GM12878 (cell line): ENCODE measurements around the gene CPLX1. TPM values are rescaled to one million over a fixed set of nuclear protein-coding genes. Genes with fewer than 3 reads are reported as not detected.

Experiments
- ATAC-seq: fragments of 200-7000 bp; cut with Tn5 transposase; 3 replicates; pipeline ENCODE4 v1.9.1; 2020; ENCODE audit warnings: mild to moderate bottlenecking, moderate library complexity
- BruUV-seq: library from RNA; stranded (reverse); fragments of 400-500 nt; replicated peaks from 2 replicates; lab custom pipeline; 2021; lab: Mats Ljungman, UMichigan
- CTCF ChIA-PET: fragments of 300-600 bp; sonication (Branson Sonifier 250); formaldehyde crosslinking; extraction: SDS; loops from one replicate; lab custom pipeline; 2021; ENCODE audit warnings: inconsistent platforms; lab: Yijun Ruan, JAX
- POLR2A ChIA-PET: fragments of 350-600 bp; formaldehyde crosslinking; extraction: SDS; loops from one replicate; lab custom pipeline; 2021; ENCODE audit warnings: inconsistent platforms; lab: Charles Lee
- RAD21 ChIA-PET: fragments of 300-600 bp; sonication (Branson Sonifier 250); formaldehyde crosslinking; loops from one replicate; lab custom pipeline; 2023; ENCODE audit warnings: antibody characterized with exemption; ENCODE audit not compliant: unreplicated experiment; lab: Charles Lee
- SMC1A ChIA-PET: fragments of 300-600 bp; sonication (Branson Sonifier 250); formaldehyde crosslinking; loops from one replicate; lab custom pipeline; 2023; ENCODE audit not compliant: unreplicated experiment, uncharacterized antibody; lab: Charles Lee
- DNase-seq: peaks from one replicate; pipeline ENCODE4 v3.0.0-alpha.2; 2011; ENCODE audit warnings: low read depth, low spot score
- FAIRE-seq: peaks from 3 replicates; lab custom pipeline; 2011; peaks lifted over from hg19 to GRCh38; lab: Jason Lieb, UNC
- H2AFZ ChIP-seq: 2 replicates; pipeline ENCODE4 v1.6.0; 2011; ENCODE audit warnings: low read depth, low read length, control low read depth; ENCODE audit not compliant: control insufficient read depth
- H3K27ac ChIP-seq: 2 replicates; pipeline ENCODE4 v1.5.1; 2011; ENCODE audit warnings: control low read depth; ENCODE audit not compliant: control insufficient read depth, insufficient read depth
- H3K27me3 ChIP-seq, 2 experiments: replicated peaks in 1 of 2; 2 replicates each; pipeline versions ENCODE4 v1.6.0 to v1.6.1; 2011; ENCODE audit warnings: low read length in 1 of 2; ENCODE audit not compliant: control insufficient read depth in 2 of 2, insufficient read depth in 2 of 2
- H3K36me3 ChIP-seq, 2 experiments: 2 replicates each; pipeline ENCODE4 v1.5.1; 2011; ENCODE audit warnings: low read length in 1 of 2; ENCODE audit not compliant: control insufficient read depth in 2 of 2, insufficient read depth in 2 of 2
- H3K4me1 ChIP-seq: 2 replicates; pipeline ENCODE4 v1.6.1; 2011; ENCODE audit warnings: mild to moderate bottlenecking, low read length, moderate library complexity, mixed read lengths; ENCODE audit not compliant: control insufficient read depth, insufficient read depth
- H3K4me2 ChIP-seq: 2 replicates; pipeline ENCODE4 v1.6.0; 2011; ENCODE audit warnings: control low read depth; ENCODE audit not compliant: control insufficient read depth, insufficient read depth
- H3K4me3 ChIP-seq: fragments of 200-600 bp; sonication (generic); 2 replicates; pipeline ENCODE4 v1.5.1; 2016
- H3K79me2 ChIP-seq: 2 replicates; pipeline ENCODE4 v1.6.0; 2011; ENCODE audit warnings: low read length; ENCODE audit not compliant: control insufficient read depth, insufficient read depth
- H3K9ac ChIP-seq: 2 replicates; pipeline ENCODE4 v1.8.0; 2011; ENCODE audit warnings: low read length, control low read depth, mixed read lengths; ENCODE audit not compliant: control insufficient read depth, insufficient read depth
- H3K9me3 ChIP-seq: replicated peaks from 3 replicates; pipeline ENCODE4 v1.5.1; 2011; ENCODE audit warnings: mild to moderate bottlenecking, low read length; ENCODE audit not compliant: control insufficient read depth, insufficient read depth
- H4K20me1 ChIP-seq: 2 replicates; pipeline ENCODE4 v1.6.0; 2011; ENCODE audit not compliant: control insufficient read depth, insufficient read depth
- BACH1 ChIP-seq: fragments of 450-650 bp; IDR thresholded peaks from 2 replicates; pipeline ENCODE4 v1.6.1; 2017; ENCODE audit warnings: mild to moderate bottlenecking, borderline replicate concordance
- NBN ChIP-seq: fragments of 450-650 bp; IDR thresholded peaks from 2 replicates; pipeline ENCODE4 v1.6.1; 2016
- NFXL1 ChIP-seq: fragments of 450-650 bp; IDR thresholded peaks from 2 replicates; pipeline ENCODE4 v1.6.1; 2017; ENCODE audit warnings: antibody characterized with exemption, mild to moderate bottlenecking, borderline replicate concordance
- PAX5 ChIP-seq: IDR thresholded peaks from 2 replicates; pipeline ENCODE4 v1.6.1; 2011; ENCODE audit warnings: low read depth, low read length, borderline replicate concordance
- RAD21 ChIP-seq: IDR thresholded peaks from 2 replicates; pipeline ENCODE4 v1.6.1; 2011; ENCODE audit warnings: mild to moderate bottlenecking, low read depth, low read length, moderate library complexity; ENCODE audit not compliant: insufficient read depth
- SIN3A ChIP-seq: IDR thresholded peaks from 2 replicates; pipeline ENCODE4 v1.6.1; 2012; ENCODE audit warnings: low read depth, low read length, improper control_type of control experiment
- SPI1 ChIP-seq: IDR thresholded peaks from 2 replicates; pipeline ENCODE4 v1.6.1; 2011; ENCODE audit warnings: low read depth, mild to moderate bottlenecking, low read length, moderate library complexity, borderline replicate concordance; ENCODE audit not compliant: insufficient read depth
- ZSCAN29 ChIP-seq: fragments of 450-650 bp; IDR thresholded peaks from 2 replicates; pipeline ENCODE4 v1.6.1; 2017; ENCODE audit warnings: mild to moderate bottlenecking, moderate library complexity
- WGBS: methylation state at CpG from one replicate; pipeline ENCODE4 v1.1.6; 2016; ENCODE audit warnings: low lambda C conversion rate; ENCODE audit not compliant: insufficient replicate concordance, insufficient coverage; ENCODE audit errors: missing lambda C conversion rate; 5-methylcytosine and 5-hydroxymethylcytosine counted together
- in situ Hi-C: fragments of 300-500 bp; cut with MboI; formaldehyde crosslinking; loops from 9 replicates; pipeline ENCODE4 v1.14.3; 2018; ENCODE audit warnings: mixed read lengths
- intact Hi-C: fragments of 100-400 bp; cut with micrococcal nuclease; formaldehyde crosslinking; loops from one replicate; pipeline ENCODE4 v1.14.2; 2022; ENCODE audit not compliant: unreplicated experiment
- polyA plus RNA-seq, 11 experiments: library from polyadenylated mRNA; depleted of rRNA in 4 of 11; unstranded in 6 of 11; stranded (reverse) in 5 of 11; fragments of >200 nt; fragmentation: Nextera tagmentation in 4 of 11; fragmentation: Illumina TruSeq in 1 of 11; extraction: Ambion mirVana in 4 of 11; extraction: Trizol in 1 of 11; gene quantifications; 1 replicate in 1 of 11; 2 replicates in 10 of 11; pipeline versions ENCODE4 v1.2.1 to v1.2.3, GENCODE V29; 2011 to 2016; ENCODE audit warnings: inconsistent platforms in 2 of 11, missing spikeins in 2 of 11, low read depth in 1 of 11
- total RNA-seq, 4 experiments: library from RNA; depleted of rRNA in 3 of 4; stranded (reverse); fragments of >200 nt in 3 of 4; fragmentation: Illumina TruSeq in 1 of 4; extraction: Trizol in 1 of 4; gene quantifications; 2 replicates each; pipeline versions ENCODE4 v1.2.1 to v1.2.3, GENCODE V29; 2013 to 2021

Gene CPLX1
- total and polyA plus RNA-seq, 10 of the 15 experiments (the other 5 are each of a cell fraction or from before 2014, with no cell fraction given): 0.04 to 1.2 (median 0.13) TPM; not detected in 5

GRCh38 chr4:851701-852430, 25.9 kb upstream of the CPLX1 start:
- no peaks in the 10 kb centered on the region for H3K4me1 ChIP-seq
- H3K79me2 ChIP-seq: no peaks in the 10 kb centered on the region
- ChIA-PET RAD21 (no interaction called here), POLR2A (no interaction called here), SMC1A (no interaction called here), CTCF (no interaction called here)
- H3K9me3 ChIP-seq: peaks cover 7% of the 10 kb centered on the region
- 95% methylated on average over 31 of the region's 33 CpGs for WGBS
- H3K4me2 ChIP-seq: no peak overlapping the region
- no peak overlapping the region for H3K4me3 ChIP-seq
- no peak for FAIRE-seq
- no peak for ATAC-seq
- peaks cover 0 to 4% of the 10 kb centered on the region in 2 experiments; a peak in 3 of 4 replicates for H3K36me3 ChIP-seq
- intact Hi-C loops: no loop called here
- no peak overlapping the region for H3K9ac ChIP-seq
- no TSS peak for BruUV-seq
- no peaks in the 10 kb centered on the region for H4K20me1 ChIP-seq
- TF ChIP-seq PAX5: no peak
- TF ChIP-seq ZSCAN29: no peak
- TF ChIP-seq RAD21: no peak
- no peak for TF ChIP-seq NBN
- TF ChIP-seq NFXL1: no peak
- TF ChIP-seq BACH1: no peak
- no peak for TF ChIP-seq SIN3A
- TF ChIP-seq SPI1: no peak
- no peak for DNase-seq
- in situ Hi-C loops: no loop called here
- no peaks in the 10 kb centered on the region for H3K27me3 ChIP-seq
- no peak overlapping the region for H2AFZ ChIP-seq
- no peak overlapping the region for H3K27ac ChIP-seq
